Activated CD4-positive, CD25-positive, alpha-beta regulatory T cell treated with anti-CD3 and anti-CD28 coated beads, Interleukin-2, amount 50 U/mL, for 24 hours (primary cell): Measurements from ENCODE around the gene ADGRL3.
"Not testable (repeated sequence)": the region's sequence is repeated elsewhere in the genome, so short reads cannot be mapped to it uniquely, and the experiment has no call there.

Experiments
- ATAC-seq, 2 donors: fragments of 150-1000 bp; cut with Tn5 transposase; one replicate each; pipeline ENCODE4 v1.10.0; 2021; ENCODE audit warnings: mild to moderate bottlenecking in 1 of 2, moderate library complexity in 1 of 2

The ADGRL3 gene

GRCh38 chr4:61762722-61763627 lies 562.8 kb downstream of the ADGRL3 start:
- ATAC-seq: no peak

DNA sequence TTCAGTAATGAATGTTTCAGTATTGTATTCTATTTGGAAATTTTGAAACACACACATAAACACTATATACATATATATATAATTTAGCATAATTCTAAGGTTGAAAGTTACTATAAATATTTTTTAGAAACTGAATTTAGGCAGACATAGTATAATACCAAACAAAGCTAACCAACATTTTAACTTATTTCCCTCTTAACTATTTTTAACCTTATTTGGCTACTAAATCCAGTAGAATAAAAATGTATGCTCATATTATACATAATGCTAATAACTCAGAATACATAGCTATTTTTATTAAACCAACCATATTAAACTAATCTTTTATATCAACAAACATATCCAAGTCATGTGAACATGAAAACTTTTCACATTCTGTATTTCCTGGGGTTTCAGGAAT lies 563.6 kb downstream of the ADGRL3 start:
- no peak for ATAC-seq

DNA sequence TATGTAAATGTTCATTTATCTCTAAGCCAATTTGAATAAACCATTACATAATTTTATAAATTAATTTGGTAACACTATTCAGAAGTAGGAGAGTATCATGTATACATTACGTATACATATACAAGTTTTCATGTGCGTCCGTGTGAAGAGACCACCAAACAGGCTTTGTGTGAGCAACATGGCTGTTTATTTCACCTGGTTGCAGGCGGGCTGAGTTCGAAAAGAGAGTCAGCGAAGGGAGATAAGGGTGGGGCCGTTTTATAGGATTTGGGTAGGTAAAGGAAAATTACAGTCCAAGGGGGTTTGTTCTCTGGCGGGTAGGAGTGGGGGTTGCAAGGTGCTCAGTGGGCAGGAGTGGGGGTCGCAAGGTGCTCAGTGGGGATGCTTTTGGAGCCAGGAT lies 564.0 kb downstream of the ADGRL3 start:
- not testable (repeated sequence) for ATAC-seq

DNA sequence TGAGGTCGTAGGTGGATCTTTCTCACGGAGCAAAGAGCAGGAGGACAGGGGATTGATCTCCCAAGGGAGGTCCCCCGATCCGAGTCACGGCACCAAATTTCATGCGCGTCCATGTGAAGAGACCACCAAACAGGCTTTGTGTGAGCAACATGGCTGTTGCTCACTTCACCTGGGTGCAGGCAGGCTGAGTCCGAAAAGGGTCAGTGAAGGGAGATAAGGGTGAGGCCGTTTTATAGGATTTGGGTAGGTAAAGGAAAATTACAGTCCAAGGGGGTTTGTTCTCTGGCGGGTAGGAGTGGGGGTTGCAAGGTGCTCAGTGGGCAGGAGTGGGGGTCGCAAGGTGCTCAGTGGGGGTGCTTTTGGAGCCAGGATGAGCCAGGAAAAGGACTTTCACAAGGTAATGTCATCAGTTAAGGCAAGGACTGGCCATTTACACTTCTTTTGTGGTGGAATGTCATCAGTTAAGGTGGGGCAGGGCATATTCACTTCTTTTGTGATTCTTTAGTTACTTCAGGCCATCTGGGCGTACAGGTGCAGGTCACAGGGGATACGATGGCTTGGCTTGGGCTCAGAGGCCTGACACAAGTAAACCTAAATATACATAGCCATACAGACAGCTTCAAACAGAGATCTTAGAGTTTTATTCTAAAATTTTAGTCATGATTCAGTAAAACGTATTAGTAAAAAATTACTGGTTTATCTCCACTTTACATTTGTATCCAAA lies 569.5 kb downstream of the ADGRL3 start:
- ATAC-seq: not testable (repeated sequence)

- ATAC-seq: no peak
Observed at GRCh38 chr4:61770456-61770855, 570.3 kb downstream of the ADGRL3 start.

DNA sequence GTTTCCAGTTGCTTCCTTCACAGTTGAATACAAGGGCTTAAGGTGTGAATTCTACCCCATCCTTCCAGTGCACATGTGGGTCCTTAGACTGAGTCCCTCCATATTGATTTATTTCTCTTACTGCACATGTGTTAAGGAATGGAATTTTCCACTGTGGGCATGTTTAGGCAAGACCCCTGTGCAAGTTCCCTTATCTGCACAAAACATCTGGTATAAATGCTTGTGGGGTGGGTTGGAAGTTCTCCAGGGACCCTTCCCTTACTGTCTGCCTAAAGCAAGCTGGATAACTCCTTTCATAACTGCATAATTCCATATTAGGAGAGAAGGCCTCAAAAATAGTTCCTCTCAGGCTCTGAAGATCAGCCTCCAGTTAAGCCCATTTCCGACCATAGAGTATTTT lies 570.9 kb downstream of the ADGRL3 start:
- ATAC-seq: no peak

DNA sequence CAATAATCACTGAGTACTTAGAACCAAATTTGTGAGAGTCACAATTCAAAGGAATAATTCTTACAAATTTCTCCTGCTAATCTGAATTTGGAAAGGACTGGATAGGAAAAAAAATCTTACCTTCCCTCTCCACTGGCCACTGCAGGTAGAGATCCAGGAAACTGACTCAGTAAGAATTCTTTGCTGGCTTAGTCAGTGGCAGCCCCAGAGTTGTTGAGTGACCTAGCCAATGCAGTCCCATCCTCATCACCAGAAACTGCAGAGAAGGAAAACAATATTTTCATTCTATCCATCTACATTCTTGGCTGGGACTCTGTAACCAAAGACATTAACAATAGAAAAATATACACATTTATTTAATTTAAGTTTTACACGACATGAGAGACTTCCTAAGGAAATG lies 572.0 kb downstream of the ADGRL3 start:
- no peak for ATAC-seq

- ATAC-seq: no peak
Observed at GRCh38 chr4:61773655-61774245, 573.6 kb downstream of the ADGRL3 start.

DNA sequence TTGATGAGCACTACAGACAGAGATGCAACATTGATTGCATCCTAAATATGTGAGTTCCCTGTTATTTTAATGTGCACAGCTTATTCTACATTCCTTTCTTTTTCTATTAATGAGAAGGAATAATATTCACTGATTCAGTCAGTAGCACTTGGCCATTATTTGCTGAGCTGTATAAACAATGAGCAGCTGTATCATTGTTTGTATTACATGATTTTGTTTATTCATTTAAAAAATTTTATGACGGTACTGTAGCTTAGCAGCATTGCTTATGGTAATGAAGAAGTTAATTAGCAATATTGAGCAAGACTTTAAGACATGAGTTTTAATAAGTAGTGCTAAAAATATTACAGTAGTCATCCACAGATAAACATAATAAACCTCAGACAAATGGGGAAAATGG lies 582.0 kb downstream of the ADGRL3 start:
- no peak for ATAC-seq

GRCh38 chr4:61783050-61783449 lies 582.9 kb downstream of the ADGRL3 start:
- ATAC-seq: no peak

- ATAC-seq: no peak
Observed at GRCh38 chr4:61785761-61786160, 585.6 kb downstream of the ADGRL3 start.

DNA sequence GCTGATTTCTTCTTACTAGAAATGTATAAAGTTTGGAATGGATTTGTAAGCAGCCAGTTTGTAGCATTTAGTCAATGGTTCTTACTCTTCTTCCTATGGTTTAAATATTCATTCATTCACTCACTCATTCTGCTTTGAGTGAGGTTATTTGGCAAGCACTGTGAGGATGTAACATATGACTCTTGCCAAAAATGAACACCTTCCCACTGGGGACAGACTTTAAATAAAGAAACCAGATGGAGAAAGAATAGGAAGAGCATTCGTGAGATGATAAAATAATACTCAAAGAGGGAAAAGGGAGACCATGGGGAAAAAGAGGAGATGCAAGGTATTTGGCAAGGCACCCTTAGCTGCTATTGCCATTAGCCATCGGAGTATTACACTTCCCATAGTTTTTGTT lies 586.1 kb downstream of the ADGRL3 start:
- no peak for ATAC-seq

DNA sequence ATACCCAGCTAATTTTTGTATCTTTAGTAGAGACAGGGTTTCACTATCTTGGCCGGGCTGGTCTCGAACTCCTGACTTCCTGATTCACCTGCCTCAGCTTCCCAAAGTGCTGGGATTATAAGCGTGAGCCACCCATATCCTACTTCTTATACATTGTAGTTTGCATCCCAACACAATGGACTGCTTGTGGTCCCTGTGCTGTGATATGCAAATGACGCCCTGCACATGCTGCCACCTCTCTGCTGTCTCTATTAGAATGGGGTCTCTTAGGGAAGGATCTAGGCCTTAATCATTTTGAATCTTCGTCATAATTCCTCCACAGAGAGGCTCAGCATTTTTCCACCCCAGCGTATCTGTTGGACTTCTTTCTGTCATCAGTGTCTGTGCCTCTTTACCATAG lies 595.9 kb downstream of the ADGRL3 start:
- no peak for ATAC-seq

DNA sequence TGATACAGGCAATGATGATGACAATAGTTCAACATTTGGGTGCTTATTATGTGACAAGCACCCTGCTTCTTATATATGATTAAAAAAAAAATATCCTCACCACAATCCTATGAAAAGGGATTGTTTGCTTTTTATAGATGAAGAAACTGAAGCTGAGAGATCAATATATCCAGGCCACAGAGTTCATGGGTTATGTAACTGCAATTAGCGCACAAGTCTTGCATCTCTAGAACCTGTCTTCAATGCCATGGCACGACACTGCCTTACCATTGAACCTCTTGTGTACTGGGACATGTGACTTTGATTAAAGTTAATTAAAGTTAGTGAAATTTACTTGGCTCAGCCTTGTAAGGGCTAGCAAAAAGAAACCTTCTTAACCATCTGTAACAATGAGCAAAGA lies 599.7 kb downstream of the ADGRL3 start:
- ATAC-seq: no peak

DNA sequence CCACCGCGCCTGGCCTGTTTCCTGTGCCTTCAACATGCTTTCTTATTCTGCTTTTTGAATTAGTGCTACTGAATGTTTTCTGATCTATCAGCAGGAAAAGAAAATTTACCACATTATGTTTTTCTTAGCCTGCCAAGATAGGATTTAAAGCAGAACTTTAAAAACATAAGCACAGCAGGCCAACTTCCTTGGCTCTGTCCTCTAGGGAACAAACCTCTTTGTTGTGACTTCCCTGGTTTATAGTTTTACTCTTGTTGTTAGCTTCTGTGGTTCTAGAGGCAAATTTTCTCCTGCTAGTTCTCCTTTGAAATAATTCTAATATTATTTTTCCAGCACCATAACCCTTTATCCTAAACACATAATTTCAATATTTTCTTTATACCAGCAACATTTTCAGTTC lies 605.1 kb downstream of the ADGRL3 start:
- no peak for ATAC-seq

- no peak for ATAC-seq
Observed at GRCh38 chr4:61805979-61806378, 605.9 kb downstream of the ADGRL3 start.

DNA sequence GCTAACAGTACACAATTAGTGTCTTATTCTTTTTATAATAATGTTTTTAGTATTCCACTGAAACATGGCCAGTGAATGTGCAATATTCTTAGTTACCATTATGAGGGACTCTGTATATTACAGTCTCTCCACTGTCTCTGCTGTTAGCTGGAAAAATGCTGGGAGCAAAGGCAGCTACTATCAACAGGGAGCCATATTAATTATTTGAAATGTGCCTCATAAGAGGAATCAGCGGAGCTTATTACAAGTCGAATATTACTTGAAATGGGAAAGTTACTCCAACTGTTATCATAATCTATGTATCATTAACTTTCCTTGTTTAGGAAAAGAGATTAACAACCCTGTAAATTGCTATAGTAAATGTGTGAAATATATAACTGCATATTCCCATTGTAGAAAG lies 612.0 kb downstream of the ADGRL3 start:
- no peak for ATAC-seq

DNA sequence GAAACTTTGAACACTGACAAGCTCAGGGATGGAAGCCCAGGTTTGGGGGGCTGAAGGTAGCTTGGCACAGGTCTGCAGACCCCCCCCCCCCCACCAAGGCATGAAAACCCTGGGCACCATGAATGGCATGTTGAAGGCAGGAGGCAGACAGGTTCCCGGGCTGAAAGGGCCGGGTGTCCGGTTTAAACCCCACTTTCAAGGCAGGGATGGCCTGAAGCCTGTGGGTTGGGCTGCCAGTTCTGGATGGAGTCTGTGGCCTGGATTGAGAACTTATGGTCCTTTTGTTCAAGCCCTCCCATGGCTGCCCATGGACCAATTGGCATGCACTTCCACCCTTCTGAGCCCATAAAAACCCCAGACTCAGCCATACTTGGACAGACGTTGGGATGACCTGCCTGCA lies 616.9 kb downstream of the ADGRL3 start:
- no peak for ATAC-seq

DNA sequence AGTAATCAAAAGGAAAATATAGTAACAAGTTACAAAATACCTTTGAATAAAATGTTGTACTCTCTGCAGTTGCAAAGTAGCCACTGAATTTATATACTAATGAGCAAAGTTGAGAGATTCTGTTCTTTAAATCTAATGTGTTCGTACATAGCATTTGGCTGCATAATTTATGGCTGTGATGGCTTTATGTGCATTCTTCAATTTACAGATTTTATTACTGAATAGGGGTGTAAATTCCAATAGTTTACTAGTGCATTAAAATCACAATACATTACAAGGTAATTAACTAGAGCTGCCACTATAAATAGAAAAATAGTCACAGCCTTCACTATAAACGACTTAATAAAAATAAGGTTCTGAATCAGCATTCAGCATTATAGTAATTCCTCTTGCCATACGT lies 620.0 kb downstream of the ADGRL3 start:
- no peak for ATAC-seq

DNA sequence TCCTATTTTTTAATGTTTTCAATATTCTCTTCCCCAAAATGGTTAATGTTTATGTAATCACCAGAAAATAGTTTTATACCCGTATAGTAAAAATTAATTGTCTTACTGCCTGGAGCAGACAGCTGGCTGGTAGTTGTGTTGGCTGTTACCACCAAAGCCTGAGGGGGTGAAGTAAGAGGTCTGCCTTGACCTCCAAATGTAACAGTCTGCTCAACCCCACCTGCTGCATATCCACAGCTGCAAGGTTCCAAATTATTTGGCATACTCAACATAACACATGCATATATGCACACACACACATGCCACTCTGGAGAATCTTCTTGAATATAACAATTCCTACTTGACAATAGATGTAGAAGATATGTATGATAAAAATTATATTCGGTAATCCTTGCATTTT lies 624.3 kb downstream of the ADGRL3 start:
- ATAC-seq: no peak

DNA sequence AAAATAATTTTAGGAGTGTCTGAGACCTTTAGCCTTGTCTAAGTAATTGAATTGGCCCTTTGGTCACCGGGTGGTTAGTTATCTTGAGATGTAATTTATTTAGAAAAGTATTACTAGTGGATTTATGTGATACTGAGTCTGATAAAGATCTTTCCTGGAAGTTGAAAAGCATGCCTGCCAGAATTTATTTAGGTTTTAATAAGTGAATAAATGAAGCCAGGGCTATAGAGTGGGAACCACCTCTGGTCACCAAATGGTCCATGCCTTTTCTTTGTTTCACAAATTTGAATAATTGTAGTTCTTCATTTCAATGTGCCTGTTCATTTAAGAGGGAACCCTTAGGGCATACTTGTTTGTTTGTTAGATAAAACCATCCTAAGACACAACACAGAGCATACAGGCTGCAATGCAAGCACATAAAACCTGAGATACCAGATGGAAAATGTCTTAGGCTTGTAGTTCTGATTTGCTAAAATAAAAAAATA lies 627.8 kb downstream of the ADGRL3 start:
- no peak for ATAC-seq

- ATAC-seq: no peak
Observed at GRCh38 chr4:61828960-61829359, 628.8 kb downstream of the ADGRL3 start.

DNA sequence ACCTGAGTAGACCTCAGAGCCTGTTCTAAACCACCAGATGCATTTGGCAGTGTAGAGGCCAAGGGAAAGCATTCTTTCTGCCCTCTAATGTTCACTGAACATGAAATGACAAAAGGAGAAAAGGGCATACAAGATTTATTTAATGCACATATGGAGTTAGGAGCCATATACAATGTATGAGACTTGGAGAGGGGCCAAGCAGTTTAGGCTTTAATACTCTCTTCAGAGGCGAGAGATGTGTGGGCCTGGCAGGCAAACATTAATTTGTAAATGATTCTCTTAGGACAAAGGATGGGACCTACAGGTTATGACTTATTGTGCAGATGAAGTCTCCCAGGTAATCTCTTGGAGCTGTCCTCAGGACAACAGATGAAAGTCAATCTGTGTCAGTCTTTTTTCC lies 631.9 kb downstream of the ADGRL3 start:
- ATAC-seq: no peak

DNA sequence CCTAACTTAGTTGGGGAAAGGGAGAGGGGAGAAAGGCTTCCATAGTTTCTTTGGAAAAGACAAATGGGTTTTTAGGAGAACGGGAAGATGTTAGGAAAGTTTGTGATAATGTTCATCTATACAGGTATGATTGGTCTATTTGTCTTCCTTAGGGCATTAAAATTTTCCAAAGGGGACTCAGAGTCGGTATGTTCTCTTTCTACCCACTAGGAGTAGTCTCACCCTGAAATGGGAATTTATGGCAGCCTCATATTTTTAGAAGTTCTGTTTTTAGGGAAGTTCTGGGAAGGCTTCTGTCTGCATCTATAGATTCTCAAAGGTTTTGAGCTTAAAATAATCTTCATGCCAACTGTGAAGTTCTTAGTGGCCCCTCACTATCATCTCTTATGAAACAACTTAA lies 637.3 kb downstream of the ADGRL3 start:
- no peak for ATAC-seq
